Measurements from ENCODE around the gene CFAP65. TPM values are rescaled to one million over a fixed set of nuclear protein-coding genes. Genes with fewer than 3 reads are reported as not detected.
A peak's percentile ranks its signal among the peaks of the same experiment; 100 is the strongest.

The CFAP65 gene
- total and polyA plus RNA-seq, 12 donors = not detected

DNA sequence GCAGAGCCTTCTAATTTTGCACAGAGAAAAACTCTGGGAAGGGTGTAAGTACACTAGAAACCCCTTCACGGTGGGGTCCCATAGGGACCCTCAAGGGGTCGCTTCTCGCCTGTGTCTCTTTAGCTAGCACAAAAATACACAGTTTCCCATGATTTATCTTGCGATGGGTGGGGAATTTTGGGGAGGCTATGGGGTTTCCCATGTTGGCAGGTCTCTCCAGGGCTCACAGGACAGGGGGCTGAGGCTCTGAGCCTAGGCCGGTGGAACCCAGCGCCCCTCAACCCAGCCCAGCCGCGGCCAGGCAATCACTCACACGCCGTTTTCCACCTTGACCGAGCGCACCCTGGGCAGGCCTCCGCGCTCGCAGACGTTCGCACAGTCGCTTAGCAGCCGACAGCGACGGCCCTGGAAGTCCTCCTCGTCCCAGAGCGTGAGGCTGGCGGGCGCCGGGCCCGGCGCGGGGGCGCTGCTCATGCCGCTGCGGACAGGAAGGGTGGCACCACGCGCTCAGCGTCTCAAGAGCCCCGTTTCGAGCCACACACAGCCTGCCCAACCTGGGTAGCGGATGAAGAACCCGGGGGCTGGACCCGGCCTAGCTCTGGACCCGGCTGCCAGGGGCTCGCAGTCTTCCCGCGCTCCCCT is 48.5 kb downstream of the CFAP65 start:
- ATAC-seq = peak in 4 of 8 donors; percentile 4 to 17 (median 10)
- intact Hi-C loops (cut with DNase I) = loop anchor here in 1 of 10 donors (10.0 kb wide), 1 partner anchor 162 kb away; no protein-coding TSS in a partner anchor
- peaks cover 56 to 99% (median 97%) of the 10 kb centered on the region in 7 donors for H3K27me3 ChIP-seq

DNA sequence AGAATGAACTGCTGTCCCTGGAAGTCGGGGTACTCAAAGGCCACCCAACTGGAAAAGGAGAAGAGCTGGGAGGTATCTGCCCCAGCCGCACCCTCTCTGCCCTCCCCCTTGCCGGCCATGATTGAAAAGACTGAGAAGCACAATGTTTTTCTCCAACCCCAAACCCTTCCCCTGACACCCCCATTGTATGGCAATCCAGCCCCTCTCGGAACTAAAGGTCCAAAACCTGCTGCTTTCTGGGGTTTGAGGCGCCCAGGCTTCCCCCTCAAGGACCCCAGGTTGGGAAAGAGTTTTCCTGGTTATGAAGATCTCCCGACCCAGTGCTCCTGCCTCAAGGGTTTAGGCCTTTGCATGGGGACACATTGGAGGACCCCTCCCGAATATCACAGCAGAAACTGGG is 49.1 kb downstream of the CFAP65 start:
- no peaks in the 10 kb centered on the region for H3K36me3 ChIP-seq
- ATAC-seq (no peak), DNase-seq (no peak)
- H3K4me3 ChIP-seq = no peak overlapping the region
- H3K27ac ChIP-seq = no peak overlapping the region
- peaks cover 7 to 34% (median 24%) of the 10 kb centered on the region in 9 donors for H3K4me1 ChIP-seq
- peaks cover 61 to 100% (median 100%) of the 10 kb centered on the region in 7 donors for H3K27me3 ChIP-seq
- 9 to 12% methylated on average over 7 of the region's 7 CpGs for WGBS, 2 donors
- intact Hi-C loops (cut with DNase I) = loop anchor here in 1 of 10 donors (10.0 kb wide), 1 partner anchor 163 kb away; no protein-coding TSS in a partner anchor
- H3K9me3 ChIP-seq = no peaks in the 10 kb centered on the region
- no peak for TF ChIP-seq CTCF (IDR thresholded peaks at IDR 0.05)

More for the DNA sequence above, 48.5 kb downstream of the CFAP65 start:
- TF ChIP-seq CTCF (IDR thresholded peaks at IDR 0.05) = no peak
- no peaks in the 10 kb centered on the region for H3K36me3 ChIP-seq
- peak overlapping the region; percentile 29 to 58 (median 41) for H3K4me3 ChIP-seq
- no peak for DNase-seq
- WGBS, 2 donors = 1 to 2% methylated on average over 42 to 44 of the region's 44 CpGs
- no peak overlapping the region for H3K27ac ChIP-seq
- H3K4me1 ChIP-seq = peaks cover 7 to 34% (median 24%) of the 10 kb centered on the region in 9 donors
- no peaks in the 10 kb centered on the region for H3K9me3 ChIP-seq

DNA sequence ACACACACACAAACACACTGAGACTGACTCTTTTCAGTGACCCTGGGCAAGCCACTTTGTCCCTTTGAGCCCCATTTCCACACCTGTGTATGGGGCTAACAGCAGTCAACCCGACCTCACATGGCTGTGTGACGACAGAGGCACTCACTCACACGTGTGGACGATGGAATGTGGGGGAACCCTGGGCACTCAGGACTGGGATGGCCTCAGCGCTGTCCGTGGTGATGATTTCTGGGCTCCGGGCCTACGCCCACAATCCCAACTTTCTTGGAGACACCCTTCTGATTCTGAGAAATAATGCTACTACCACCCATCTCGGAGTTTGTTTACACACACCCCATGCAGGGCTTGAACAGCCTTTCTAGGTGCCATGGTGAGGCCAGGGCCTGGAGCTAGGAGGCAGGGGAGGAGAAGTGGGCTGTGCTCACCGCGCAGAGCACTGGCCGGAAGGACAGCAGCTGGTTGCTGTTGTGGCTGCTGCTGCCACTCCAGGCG is 49.6 kb downstream of the CFAP65 start:
- 4 to 8% methylated on average over 13 of the region's 13 CpGs for WGBS, 2 donors
- H3K4me3 ChIP-seq = no peak overlapping the region
- no peak for ATAC-seq
- no peaks in the 10 kb centered on the region for H3K36me3 ChIP-seq
- H3K4me1 ChIP-seq = peaks cover 7 to 34% (median 24%) of the 10 kb centered on the region in 9 donors
- TF ChIP-seq CTCF (IDR thresholded peaks at IDR 0.05) = no peak
- H3K27me3 ChIP-seq = peaks cover 61 to 100% (median 100%) of the 10 kb centered on the region in 7 donors
- H3K27ac ChIP-seq = no peak overlapping the region
- intact Hi-C loops (cut with DNase I) = loop anchor here in 1 of 10 donors (10.0 kb wide), 1 partner anchor 163 kb away; no protein-coding TSS in a partner anchor
- no peak for DNase-seq
- no peaks in the 10 kb centered on the region for H3K9me3 ChIP-seq

DNA sequence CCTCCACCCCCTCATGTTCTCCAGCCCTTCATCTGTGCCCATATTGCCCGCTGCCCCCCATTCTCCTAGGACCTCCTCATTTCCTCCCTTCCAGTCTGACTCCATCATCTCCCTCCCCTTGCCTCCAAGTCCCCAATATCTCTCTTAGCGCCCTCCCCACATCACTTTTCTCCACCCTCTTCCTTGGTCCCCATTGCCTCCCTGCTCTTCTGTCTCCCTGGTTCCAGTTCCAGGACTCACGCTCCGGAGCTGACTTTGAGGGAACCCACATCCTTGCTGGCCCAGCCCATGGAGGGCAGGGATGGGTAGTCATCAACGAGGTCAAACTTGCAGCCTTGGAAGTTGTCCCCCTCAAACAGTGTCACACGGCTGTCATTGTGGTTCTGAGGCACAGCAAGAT is 50.7 kb downstream of the CFAP65 start:
- DNase-seq (no peak), ATAC-seq (no peak)
- Histone ChIP-seq H3K4me1 (peaks cover 7 to 28% (median 19%) of the 10 kb centered on the region in 9 donors), H3K4me3 (no peak overlapping the region), H3K9me3 (no peaks in the 10 kb centered on the region), H3K27me3 (peaks cover 68 to 100% (median 100%) of the 10 kb centered on the region in 7 donors), H3K36me3 (no peaks in the 10 kb centered on the region), H3K27ac (no peak overlapping the region)
- intact Hi-C loops (cut with DNase I) = loop anchor here in 1 of 10 donors (10.0 kb wide), 1 partner anchor 164 kb away; no protein-coding TSS in a partner anchor
- TF ChIP-seq CTCF (IDR thresholded peaks at IDR 0.05) = no peak
- 10 to 13% methylated on average over 6 of the region's 6 CpGs for WGBS, 2 donors
